K562 (cell line): Measurements from ENCODE around the gene TBX6. TPM values are rescaled to one million over a fixed set of nuclear protein-coding genes. Genes with fewer than 3 reads are reported as not detected.

ENCODE experiments used
- BDP1 ChIP-seq: IDR thresholded peaks from 3 replicates; pipeline ENCODE4 v1.6.1; 2011; ENCODE audit not compliant: insufficient read length, insufficient read depth
- BHLHE40 ChIP-seq: IDR thresholded peaks from 2 replicates; pipeline ENCODE4 v1.6.1; 2011; ENCODE audit warnings: low read length, improper control_type of control experiment
- BRCA1 ChIP-seq, 2 experiments: fragments of 450-650 bp in 1 of 2; sonication (generic) in 1 of 2; formaldehyde crosslinking in 1 of 2; IDR thresholded peaks; 2 replicates each; pipeline versions ENCODE4 v1.5.0 to v1.6.1; 2017 to 2020; ENCODE audit warnings: mild to moderate bottlenecking in 1 of 2, missing genetic modification reagents in 1 of 2
- BRF2 ChIP-seq: IDR thresholded peaks from 3 replicates; pipeline ENCODE4 v1.6.1; 2011; ENCODE audit warnings: borderline replicate concordance, mild to moderate bottlenecking; ENCODE audit not compliant: insufficient read length, insufficient read depth
- DMBX1 ChIP-seq: fragments of 250-450 bp; sonication (Bioruptor Pico); IDR thresholded peaks from 2 replicates; pipeline ENCODE4 v1.8.0; 2022; ENCODE audit warnings: inconsistent platforms, mild to moderate bottlenecking, moderate library complexity, borderline replicate concordance
- ETS2 ChIP-seq: IDR thresholded peaks from 2 replicates; pipeline ENCODE4 v1.6.1; 2016; ENCODE audit warnings: borderline replicate concordance, missing genetic modification characterization, mild to moderate bottlenecking, moderate library complexity, missing compliant biosample characterization; ENCODE audit not compliant: poor library complexity, severe bottlenecking
- GTF2A2 ChIP-seq: IDR thresholded peaks from 2 replicates; pipeline ENCODE4 v1.6.1; 2016; ENCODE audit warnings: mild to moderate bottlenecking, missing genetic modification characterization, missing compliant biosample characterization
- HDAC2 ChIP-seq: fragments of 450-650 bp; IDR thresholded peaks from 2 replicates; pipeline ENCODE4 v1.6.1; 2016; ENCODE audit warnings: mild to moderate bottlenecking
- NCOR1 ChIP-seq: fragments of 450-650 bp; IDR thresholded peaks from 2 replicates; pipeline ENCODE4 v1.6.1; 2016; ENCODE audit warnings: mild to moderate bottlenecking, moderate library complexity
- RBBP5 ChIP-seq: fragments of 200-600 bp; sonication (generic); IDR thresholded peaks from 2 replicates; pipeline ENCODE4 v1.6.1; 2012; ENCODE audit warnings: borderline replicate concordance, mild to moderate bottlenecking, low read length, control low read depth, inconsistent platforms; ENCODE audit not compliant: insufficient read depth, poor library complexity, severe bottlenecking
- TEAD4 ChIP-seq, 2 experiments: sonication (generic) in 1 of 2; formaldehyde crosslinking in 1 of 2; IDR thresholded peaks; 2 replicates each; pipeline versions ENCODE4 v1.6.1 to v1.8.0; 2012 to 2022; ENCODE audit warnings: borderline replicate concordance in 1 of 2, inconsistent platforms in 1 of 2, low read length in 1 of 2, mild to moderate bottlenecking in 1 of 2, missing genetic modification reagents in 1 of 2
- ZBTB11 ChIP-seq, 3 experiments: fragments of 200-800 bp in 1 of 3; fragments of 250-450 bp in 1 of 3; fragments of 450-650 bp in 1 of 3; sonication (Bioruptor Pico) in 1 of 3; sonication (Bioruptor generic) in 1 of 3; formaldehyde crosslinking in 1 of 3; IDR thresholded peaks; 2 replicates each; pipeline versions ENCODE4 v1.6.1 to v1.8.0; 2016 to 2022; ENCODE audit warnings: mild to moderate bottlenecking in 2 of 3, missing genetic modification characterization in 2 of 3, missing compliant biosample characterization in 1 of 3, moderate library complexity in 1 of 3
- ZNF121 ChIP-seq: sonication (generic); formaldehyde crosslinking; conservative IDR thresholded peaks from 2 replicates; pipeline ENCODE4 v1.8.0; 2022; ENCODE audit warnings: missing genetic modification reagents
- ZNF124 ChIP-seq: sonication (generic); formaldehyde crosslinking; IDR thresholded peaks from 2 replicates; pipeline ENCODE4 v1.8.1; 2022; ENCODE audit warnings: missing genetic modification reagents
- ZNF282 ChIP-seq: sonication (generic); formaldehyde crosslinking; IDR thresholded peaks from 2 replicates; pipeline ENCODE4 v1.8.1; 2023; ENCODE audit warnings: missing genetic modification reagents
- ZNF354B ChIP-seq: fragments of 250-450 bp; sonication (Bioruptor Pico); IDR thresholded peaks from 2 replicates; pipeline ENCODE4 v1.4.0; 2020
- ZNF398 ChIP-seq: fragments of 250-450 bp; sonication (Bioruptor Pico); IDR thresholded peaks from 2 replicates; pipeline ENCODE4 v1.8.0; 2021; ENCODE audit warnings: moderate library complexity, mild to moderate bottlenecking, inconsistent platforms
- ZNF584 ChIP-seq: fragments of 200-800 bp; sonication (Bioruptor generic); IDR thresholded peaks from 2 replicates; pipeline ENCODE4 v1.6.1; 2016; ENCODE audit warnings: low read depth, mild to moderate bottlenecking, missing genetic modification characterization, missing compliant biosample characterization
- polyA plus RNA-seq, 8 experiments: library from polyadenylated mRNA; depleted of rRNA in 4 of 8; stranded (reverse) in 5 of 8; unstranded in 3 of 8; fragments of >200 nt; fragmentation: Nextera tagmentation in 2 of 8; fragmentation: Illumina TruSeq in 1 of 8; extraction: Ambion mirVana in 2 of 8; extraction: Trizol in 1 of 8; gene quantifications; 2 replicates each; pipeline versions ENCODE4 v1.2.1 to v1.2.3, GENCODE V29; 2011 to 2014; ENCODE audit warnings: inconsistent platforms in 1 of 8, missing spikeins in 1 of 8
- total RNA-seq, 7 experiments: library from RNA; depleted of rRNA in 6 of 7; stranded (reverse); fragments of >200 nt in 6 of 7; fragmentation: Illumina TruSeq in 2 of 7; extraction: Trizol in 2 of 7; gene quantifications; 2 replicates each; pipeline versions ENCODE4 v1.2.1 to v1.2.3, GENCODE V29; 2011 to 2021; ENCODE audit warnings: low replicate concordance in 1 of 7
- TF ChIP-seq, protein P1 (sequence below): fragments of 450-650 bp; IDR thresholded peaks from 2 replicates; pipeline ENCODE4 v1.6.1; 2016; ENCODE audit warnings: low read depth, mild to moderate bottlenecking, moderate library complexity

Gene TBX6
- total and polyA plus RNA-seq, 9 of the 15 experiments (the other 6 are each of a cell fraction or from before 2014, with no cell fraction given) = 0.07 to 0.58 (median 0.11) TPM; not detected in 2

- TF ChIP-seq NCOR1 = no peak
- TF ChIP-seq BRCA1 (IDR thresholded peaks at IDR 0.05) = no peak
- no peak for TF ChIP-seq BRCA1 (CRISPR knock-in tag; IDR thresholded peaks at IDR 0.05)
- no peak for TF ChIP-seq ZNF121
- TF ChIP-seq, protein P1, sequence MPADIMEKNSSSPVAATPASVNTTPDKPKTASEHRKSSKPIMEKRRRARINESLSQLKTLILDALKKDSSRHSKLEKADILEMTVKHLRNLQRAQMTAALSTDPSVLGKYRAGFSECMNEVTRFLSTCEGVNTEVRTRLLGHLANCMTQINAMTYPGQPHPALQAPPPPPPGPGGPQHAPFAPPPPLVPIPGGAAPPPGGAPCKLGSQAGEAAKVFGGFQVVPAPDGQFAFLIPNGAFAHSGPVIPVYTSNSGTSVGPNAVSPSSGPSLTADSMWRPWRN = no peak
- TF ChIP-seq ZNF124 = no peak
- TF ChIP-seq ZBTB11 (CRISPR knock-in tag; IDR thresholded peaks at IDR 0.05) = no peak; a peak in 1 of 6 replicates
- TF ChIP-seq ZNF398 (CRISPR knock-in tag) = no peak
- peak; percentile 38; the same call in 1 of the 2 replicates for TF ChIP-seq HDAC2
- 0 out of 2 replicates have a peak, but pooled peaks have one; percentile 27 for TF ChIP-seq TEAD4 (IDR thresholded peaks at IDR 0.05; ENCODE audit: low read length)
- TF ChIP-seq TEAD4 (CRISPR knock-in tag; IDR thresholded peaks at IDR 0.05; ENCODE audit: borderline replicate concordance) = no peak
- TF ChIP-seq GTF2A2 = no peak
- no peak for TF ChIP-seq BRF2
- no peak for TF ChIP-seq ZNF584 (CRISPR knock-in tag)
- no peak for TF ChIP-seq BHLHE40
- no peak for TF ChIP-seq DMBX1 (CRISPR knock-in tag)
- TF ChIP-seq RBBP5 = no peak
- TF ChIP-seq ETS2 (tag) = no peak
- TF ChIP-seq BDP1 = no peak
- no peak for TF ChIP-seq ZNF354B (CRISPR knock-in tag)
- no peak for TF ChIP-seq ZNF282 (CRISPR knock-in tag)
These were observed 27.6 kb downstream of the TBX6 start (continued) for GRCh38 chr16:30063893-30064728.
